HepG2 (cell line): ENCODE data around the gene PHF23. TPM values are rescaled to one million over a fixed set of nuclear protein-coding genes. Genes with fewer than 3 reads are reported as not detected.
A peak's percentile ranks its signal among the peaks of the same experiment; 100 is the strongest.

Experiments
- BHLHE40 ChIP-seq: IDR thresholded peaks from 2 replicates; pipeline ENCODE4 v1.6.1; 2011; ENCODE audit warnings: low read length, improper control_type of control experiment
- FOXK1 ChIP-seq: sonication (generic); formaldehyde crosslinking; IDR thresholded peaks from 2 replicates; pipeline ENCODE4 v1.4.0; 2020; ENCODE audit warnings: low read depth, missing genetic modification reagents, borderline replicate concordance
- GMEB2 ChIP-seq: IDR thresholded peaks from 2 replicates; pipeline ENCODE4 v1.6.1; 2016; ENCODE audit warnings: missing biosample characterization, missing genetic modification reagents, low read depth
- HDAC2 ChIP-seq: sonication (generic); formaldehyde crosslinking; IDR thresholded peaks from 2 replicates; pipeline ENCODE4 v1.4.0; 2020; ENCODE audit warnings: missing genetic modification reagents
- KDM2A ChIP-seq: sonication (generic); formaldehyde crosslinking; IDR thresholded peaks from 2 replicates; pipeline ENCODE4 v1.4.0; 2020; ENCODE audit warnings: low read depth, missing genetic modification reagents, borderline replicate concordance
- KDM5A ChIP-seq: fragments of 200-600 bp; sonication (generic); IDR thresholded peaks from 2 replicates; pipeline ENCODE4 v1.7.0; 2018; ENCODE audit warnings: antibody characterized with exemption, mild to moderate bottlenecking, low read length, borderline replicate concordance
- KDM6A ChIP-seq: IDR thresholded peaks from 2 replicates; pipeline ENCODE4 v1.6.1; 2016; ENCODE audit warnings: low read depth
- MTA1 ChIP-seq: sonication (generic); formaldehyde crosslinking; IDR thresholded peaks from 2 replicates; pipeline ENCODE4 v1.4.0; 2020; ENCODE audit warnings: missing genetic modification reagents, mild to moderate bottlenecking, borderline replicate concordance
- NFKB2 ChIP-seq: sonication (generic); formaldehyde crosslinking; IDR thresholded peaks from 2 replicates; pipeline ENCODE4 v1.4.0; 2020; ENCODE audit warnings: missing genetic modification reagents, borderline replicate concordance
- TEAD2 ChIP-seq: sonication (generic); formaldehyde crosslinking; IDR thresholded peaks from 2 replicates; pipeline ENCODE4 v1.9.0; 2021; ENCODE audit warnings: missing genetic modification reagents
- ZFP90 ChIP-seq: sonication (generic); formaldehyde crosslinking; IDR thresholded peaks from 2 replicates; pipeline ENCODE4 v1.8.0; 2022; ENCODE audit warnings: missing genetic modification reagents, mild to moderate bottlenecking, inconsistent platforms, borderline replicate concordance
- ZNF142 ChIP-seq: sonication (generic); formaldehyde crosslinking; IDR thresholded peaks from 2 replicates; pipeline ENCODE4 v1.4.0; 2020; ENCODE audit warnings: missing genetic modification reagents
- ZNF251 ChIP-seq: sonication (generic); formaldehyde crosslinking; IDR thresholded peaks from 2 replicates; pipeline ENCODE4 v1.9.0; 2021; ENCODE audit warnings: mild to moderate bottlenecking, missing genetic modification reagents
- ZNF34 ChIP-seq: sonication (generic); formaldehyde crosslinking; IDR thresholded peaks from 2 replicates; pipeline ENCODE4 v1.4.0; 2020; ENCODE audit warnings: mild to moderate bottlenecking, missing genetic modification reagents, borderline replicate concordance
- ZNF503 ChIP-seq: sonication (generic); formaldehyde crosslinking; IDR thresholded peaks from 2 replicates; pipeline ENCODE4 v1.4.0; 2020; ENCODE audit warnings: missing genetic modification reagents
- ZNF777 ChIP-seq: sonication (generic); formaldehyde crosslinking; IDR thresholded peaks from 2 replicates; pipeline ENCODE4 v1.4.0; 2020; ENCODE audit warnings: missing genetic modification reagents
- ZNF781 ChIP-seq: sonication (generic); formaldehyde crosslinking; IDR thresholded peaks from 2 replicates; pipeline ENCODE4 v1.5.1; 2020; ENCODE audit warnings: borderline replicate concordance, mild to moderate bottlenecking, missing genetic modification reagents; ENCODE audit errors: not compliant biosample characterization
- ZNF850 ChIP-seq: sonication (generic); formaldehyde crosslinking; conservative IDR thresholded peaks from 2 replicates; pipeline ENCODE4 v1.9.0; 2021; ENCODE audit warnings: mild to moderate bottlenecking, missing genetic modification reagents
- polyA plus RNA-seq, 8 experiments: library from polyadenylated mRNA; depleted of rRNA in 3 of 8; stranded (reverse) in 7 of 8; unstranded in 1 of 8; fragments of >200 nt; fragmentation: Illumina TruSeq in 4 of 8; extraction: Trizol in 4 of 8; gene quantifications; 2 replicates each; pipeline versions ENCODE4 v1.2.1 to v1.2.3, GENCODE V29; 2011 to 2016; ENCODE audit warnings: low read depth in 4 of 8, missing spikeins in 1 of 8, mixed read lengths in 1 of 8; ENCODE audit not compliant: insufficient read depth in 1 of 8
- total RNA-seq, 5 experiments: library from RNA; depleted of rRNA; stranded (reverse); fragments of >200 nt; fragmentation: Illumina TruSeq; extraction: Trizol; gene quantifications; 2 replicates each; pipeline ENCODE4 v1.2.3, GENCODE V29; 2016; ENCODE audit warnings: low read depth in 1 of 5

The PHF23 gene
- total and polyA plus RNA-seq, 2 of the 13 experiments (the other 11 are each of a cell fraction or from before 2014, with no cell fraction given) = 27.6 to 33.2 TPM

- TF ChIP-seq ZNF503 (no peak), ZNF34 (CRISPR knock-in tag) (peak; percentile 9; the same call in 1 of the 2 replicates), ZNF781 (CRISPR knock-in tag) (no peak), BHLHE40 (peak; percentile 8; the same call in 1 of the 2 replicates), MTA1 (CRISPR knock-in tag) (0 out of 2 replicates have a peak, but pooled peaks have one; percentile 14), KDM6A (CRISPR knock-in tag) (no peak), HDAC2 (CRISPR knock-in tag) (no peak), ZNF142 (0 out of 2 replicates have a peak, but pooled peaks have one; percentile 8), ZFP90 (CRISPR knock-in tag) (no peak), TEAD2 (CRISPR knock-in tag) (no peak), FOXK1 (CRISPR knock-in tag) (peak; percentile 42; the same call in 1 of the 2 replicates), KDM5A (peak; percentile 45; the same call in 1 of the 2 replicates), GMEB2 (no peak), NFKB2 (no peak), KDM2A (CRISPR knock-in tag) (0 out of 2 replicates have a peak, but pooled peaks have one; percentile 6), ZNF777 (peak; percentile 67; the same call in 1 of the 2 replicates), ZNF251 (CRISPR knock-in tag) (no peak), ZNF850 (CRISPR knock-in tag) (no peak)
Measured at GRCh38 chr17:7281074-7281952, 42.1 kb upstream of the PHF23 start, which contains the start of gene SLC2A4 (continued).
